NK-92 treated with Interleukin-12 subunit alpha and Interleukin-12 subunit beta, amount 100 ng/mL, for 24 hours (cell line): Measurements from ENCODE around the gene ABI1.

ENCODE experiments used
- DNase-seq: peaks from one replicate; lab custom pipeline; 2025; lab: John Stamatoyannopoulos, UW

The ABI1 gene

DNA sequence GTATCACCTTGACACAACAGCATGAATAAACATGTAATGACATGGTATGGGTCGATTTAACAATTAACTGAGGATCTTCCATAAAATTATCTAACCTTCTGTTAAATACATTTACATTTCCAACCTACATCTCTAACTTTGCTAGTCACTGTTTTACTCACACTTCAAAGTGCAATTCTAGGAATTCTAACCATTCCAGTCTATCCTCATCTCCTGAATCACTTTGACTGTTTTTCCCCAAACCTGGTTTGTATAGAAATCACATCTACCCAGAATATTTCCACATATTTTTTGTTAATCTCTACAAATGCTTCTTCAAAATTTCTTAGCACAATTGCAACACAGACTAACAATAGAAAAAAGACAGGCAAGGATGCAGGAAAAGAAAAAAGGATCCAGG is 6.2 kb downstream of the ABI1 start:
- no peak for DNase-seq

DNA sequence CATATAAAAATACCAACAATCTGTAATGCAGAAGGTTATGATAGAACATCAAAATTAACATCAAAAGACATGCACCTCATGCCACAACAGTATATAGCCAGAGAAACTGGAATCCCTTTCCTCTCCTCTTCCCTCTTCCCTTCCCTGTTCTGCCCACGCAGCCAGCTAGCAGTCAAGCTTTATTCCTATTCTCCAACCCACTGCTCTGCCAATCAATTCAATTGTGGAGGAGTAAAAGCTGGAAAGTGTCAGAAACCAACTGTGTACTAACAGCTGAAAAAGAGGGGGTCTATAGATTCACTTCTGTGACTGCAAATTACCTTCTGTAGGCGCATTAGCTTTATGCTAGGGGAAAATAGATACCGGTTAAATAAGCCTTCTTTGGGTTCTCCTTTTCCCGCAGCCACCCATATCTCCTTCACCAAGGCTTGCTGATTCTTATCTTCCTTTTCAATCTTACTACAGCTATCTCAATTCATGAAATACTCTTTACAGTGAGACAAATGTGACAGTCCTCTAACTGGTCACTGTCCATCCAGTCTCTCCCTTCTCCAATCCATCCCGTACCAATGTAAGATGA is 16.3 kb downstream of the ABI1 start:
- DNase-seq = no peak

DNA sequence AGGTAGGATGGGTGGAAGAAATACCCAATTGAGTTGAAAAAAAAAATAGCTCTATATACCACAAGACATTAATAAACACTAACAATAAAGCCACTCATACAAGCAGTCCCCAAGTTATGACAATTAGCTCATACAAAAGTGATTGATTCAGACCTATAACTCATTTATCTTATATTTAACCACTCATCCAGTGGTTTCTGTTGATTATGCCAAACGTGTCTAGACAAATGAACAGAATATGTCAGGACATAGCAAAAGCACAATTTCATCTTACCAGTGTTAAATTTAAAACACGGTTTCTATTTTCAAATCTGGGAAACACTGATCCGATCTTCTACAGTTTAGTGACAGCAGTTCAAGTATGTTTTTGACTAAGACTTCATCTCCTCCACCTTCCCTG is 17.0 kb downstream of the ABI1 start:
- DNase-seq = no peak

DNA sequence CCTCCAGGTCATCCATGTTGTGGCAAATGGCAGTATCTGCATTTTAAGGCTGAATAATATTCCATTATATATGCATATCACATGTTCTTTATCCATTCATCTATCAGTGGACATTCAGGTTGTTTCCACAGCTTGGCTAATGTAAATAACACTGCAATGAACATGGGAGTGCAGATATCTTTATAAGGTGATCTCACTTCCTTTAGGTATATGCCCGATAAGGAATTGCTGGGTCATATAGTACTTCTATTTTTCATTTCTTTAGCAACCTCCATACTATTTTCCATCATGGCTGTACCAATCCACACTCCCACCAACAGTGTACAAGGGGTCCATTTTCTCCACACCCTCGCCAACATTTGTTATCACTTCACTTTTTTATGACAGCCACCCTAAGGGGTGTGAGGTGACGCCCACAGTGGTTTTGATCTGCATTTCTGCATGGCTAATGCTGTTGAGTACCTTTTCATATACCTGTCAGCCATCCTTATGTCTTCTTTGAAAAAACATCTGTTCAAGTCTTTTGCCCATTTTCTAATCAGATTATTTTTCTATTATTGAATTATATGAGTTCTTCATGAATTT is 18.9 kb downstream of the ABI1 start:
- DNase-seq = no peak

DNA sequence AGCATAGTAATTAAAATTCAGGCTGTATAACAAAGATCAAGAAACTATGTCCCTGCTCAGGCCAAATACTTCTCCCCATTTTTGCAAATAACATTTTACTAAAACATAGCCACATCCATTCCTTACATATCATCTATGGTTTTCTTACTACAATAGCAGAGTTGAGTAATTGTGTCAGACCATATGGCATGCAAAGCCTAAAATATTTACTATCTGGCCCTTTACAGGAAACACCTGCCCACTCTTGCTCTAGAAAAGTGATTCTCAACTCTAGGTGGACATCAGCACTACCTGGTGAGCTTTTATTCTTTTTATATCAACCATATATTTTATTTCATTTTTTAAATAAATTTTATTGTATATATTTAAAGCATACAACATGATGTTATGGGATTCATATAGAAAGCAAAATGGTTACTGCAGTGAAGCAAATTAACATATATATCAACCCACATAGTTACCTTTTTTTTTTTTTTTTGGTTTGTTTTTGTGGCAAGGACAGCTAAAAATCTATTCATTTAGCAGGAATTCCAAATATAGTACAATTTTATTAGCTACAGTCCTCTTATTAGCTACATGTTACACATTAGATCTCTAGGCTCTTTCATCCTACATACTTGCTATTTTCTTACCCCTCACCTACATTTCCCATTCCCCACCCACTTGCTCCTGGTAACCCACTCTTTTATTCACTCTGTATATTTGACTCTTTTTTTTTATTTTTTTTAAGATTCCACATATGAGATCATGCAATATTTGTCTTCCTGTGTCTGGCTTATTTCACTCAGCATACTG is 19.6 kb downstream of the ABI1 start:
- DNase-seq = no peak

DNA sequence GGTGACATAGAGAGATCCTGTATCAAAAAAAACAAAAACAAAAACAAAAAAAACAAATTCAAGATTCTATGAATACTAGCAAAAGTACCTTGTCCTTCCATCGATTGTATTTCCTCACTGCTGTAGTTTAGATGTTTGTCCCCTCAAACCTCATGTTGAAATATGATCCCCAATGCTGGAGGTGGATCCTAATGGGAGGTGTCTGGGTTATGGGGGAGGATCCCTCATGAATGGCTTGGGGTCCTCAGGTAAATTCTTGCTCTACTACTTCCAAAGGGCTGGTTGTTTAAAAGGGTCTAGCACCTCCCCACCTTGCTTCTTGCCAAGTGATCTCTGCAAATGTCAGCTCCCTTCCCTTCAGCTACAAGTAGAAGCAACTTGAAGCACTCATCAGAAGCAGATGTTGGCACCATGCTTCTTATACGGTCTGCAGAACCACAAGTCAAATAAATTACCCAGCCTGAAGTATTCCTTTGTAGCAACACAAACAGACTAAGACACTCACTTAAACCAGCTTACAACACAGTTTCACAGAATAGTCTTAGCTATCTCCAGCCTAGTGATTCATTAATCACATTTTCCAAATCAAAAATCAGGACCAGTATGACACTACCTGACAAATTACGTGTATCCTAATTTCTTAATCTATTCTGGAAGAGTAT is 20.7 kb downstream of the ABI1 start:
- DNase-seq = no peak

DNA sequence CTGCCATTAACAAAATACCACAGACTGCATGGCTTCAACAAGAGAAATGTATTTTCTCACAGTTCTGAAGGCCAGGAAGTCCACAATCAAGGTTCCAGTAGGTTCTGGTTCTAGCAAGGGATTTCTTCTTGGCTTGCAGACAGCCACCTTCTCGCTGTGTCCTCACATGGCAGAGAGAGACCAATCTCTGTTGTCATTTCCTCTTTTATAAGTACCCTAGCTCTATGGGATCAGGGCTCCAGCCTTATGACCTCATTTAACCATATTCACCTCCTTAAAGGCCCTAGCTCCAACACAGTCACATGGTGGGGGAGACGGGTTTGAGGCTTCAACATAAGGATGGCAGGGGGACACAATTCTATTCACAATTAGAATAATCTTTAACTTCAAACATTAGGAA is 23.6 kb downstream of the ABI1 start:
- DNase-seq = no peak

DNA sequence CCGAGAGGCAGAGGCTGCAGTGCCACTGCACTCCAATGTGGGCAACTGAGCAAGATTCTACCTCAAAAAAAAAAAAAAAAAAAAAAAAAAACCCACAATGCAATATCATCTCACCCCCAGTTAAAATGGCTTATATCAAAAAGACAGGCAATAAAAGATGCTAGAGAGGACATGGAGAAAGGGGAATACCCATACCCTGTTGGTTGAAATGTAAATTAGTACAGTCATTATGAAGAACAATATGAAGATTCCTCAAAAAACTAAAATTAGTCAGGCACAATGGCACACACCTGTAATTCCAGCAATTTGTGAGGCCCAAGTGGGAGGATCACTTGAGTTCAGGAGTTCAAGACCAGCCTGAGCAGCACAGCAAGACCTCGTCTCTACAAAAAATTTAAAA is 25.7 kb downstream of the ABI1 start:
- DNase-seq = no peak

DNA sequence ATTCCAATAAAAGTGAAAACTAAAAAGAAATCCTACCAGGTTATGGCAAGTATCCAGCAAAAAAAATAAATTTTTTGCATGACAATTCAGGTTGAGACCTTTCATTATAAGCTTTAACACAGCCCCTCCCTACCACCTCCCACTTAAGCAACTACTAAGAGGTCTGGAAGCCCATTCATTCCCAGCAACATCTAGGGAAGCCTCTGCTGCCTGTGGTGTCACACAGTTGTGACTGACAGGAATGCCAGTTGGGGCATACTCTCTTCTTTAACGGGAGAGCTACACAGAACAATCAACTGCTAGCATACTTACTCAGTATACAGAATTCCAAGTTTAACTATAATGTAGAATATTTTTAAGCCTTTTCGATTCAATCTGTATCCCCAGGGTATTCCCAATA is 27.8 kb downstream of the ABI1 start:
- no peak for DNase-seq

DNA sequence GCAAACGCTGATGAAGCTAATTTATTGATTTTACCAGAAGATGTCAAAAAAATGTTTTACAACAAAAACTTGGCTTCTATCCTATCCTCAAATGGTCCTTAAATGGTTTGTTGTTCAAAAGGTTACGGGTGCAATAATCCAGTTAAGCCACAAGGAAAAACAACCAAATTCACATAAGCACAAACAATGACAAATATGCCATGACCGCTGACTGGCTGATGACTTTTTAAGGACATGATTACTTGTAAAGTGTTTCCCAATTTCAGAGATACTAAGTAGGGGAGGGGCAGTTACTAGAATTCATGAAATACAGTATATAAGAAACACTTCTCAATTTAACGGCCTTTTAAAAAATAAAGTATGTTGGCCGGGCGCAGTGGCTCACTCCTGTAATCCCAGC is 28.8 kb downstream of the ABI1 start:
- no peak for DNase-seq

DNA sequence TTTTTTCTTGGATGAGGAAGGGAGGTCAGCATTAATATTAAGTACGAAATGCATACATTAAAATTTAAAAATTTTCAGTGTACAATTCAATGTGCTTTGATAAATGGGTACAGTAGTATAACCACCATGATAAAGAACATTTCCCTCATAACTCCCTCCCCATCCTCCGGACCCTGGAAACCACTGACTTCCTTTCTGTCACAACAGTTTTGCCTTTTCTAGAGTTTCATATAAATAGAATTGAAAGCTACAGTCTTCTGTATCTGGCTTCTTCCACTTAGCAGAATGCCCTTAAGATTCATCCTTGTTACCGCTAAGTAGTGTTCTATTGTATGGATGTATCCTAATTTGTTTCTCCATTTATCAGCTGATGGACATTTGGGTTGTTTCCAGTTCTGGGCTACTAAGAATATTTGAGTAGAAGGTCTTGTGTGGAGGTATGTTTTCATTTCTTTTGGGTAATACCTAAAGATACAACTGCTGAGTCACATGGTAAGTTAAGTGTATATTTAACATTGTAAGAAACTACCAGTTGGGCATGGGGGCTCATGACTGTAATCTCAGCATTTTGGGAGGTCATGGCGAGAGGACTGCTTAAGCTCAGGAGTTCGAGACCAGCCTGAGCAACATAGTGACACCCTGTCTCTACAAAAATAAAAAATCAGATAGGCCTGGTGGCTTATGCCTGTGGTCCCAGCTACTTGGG is 30.8 kb downstream of the ABI1 start:
- DNase-seq = no peak

DNA sequence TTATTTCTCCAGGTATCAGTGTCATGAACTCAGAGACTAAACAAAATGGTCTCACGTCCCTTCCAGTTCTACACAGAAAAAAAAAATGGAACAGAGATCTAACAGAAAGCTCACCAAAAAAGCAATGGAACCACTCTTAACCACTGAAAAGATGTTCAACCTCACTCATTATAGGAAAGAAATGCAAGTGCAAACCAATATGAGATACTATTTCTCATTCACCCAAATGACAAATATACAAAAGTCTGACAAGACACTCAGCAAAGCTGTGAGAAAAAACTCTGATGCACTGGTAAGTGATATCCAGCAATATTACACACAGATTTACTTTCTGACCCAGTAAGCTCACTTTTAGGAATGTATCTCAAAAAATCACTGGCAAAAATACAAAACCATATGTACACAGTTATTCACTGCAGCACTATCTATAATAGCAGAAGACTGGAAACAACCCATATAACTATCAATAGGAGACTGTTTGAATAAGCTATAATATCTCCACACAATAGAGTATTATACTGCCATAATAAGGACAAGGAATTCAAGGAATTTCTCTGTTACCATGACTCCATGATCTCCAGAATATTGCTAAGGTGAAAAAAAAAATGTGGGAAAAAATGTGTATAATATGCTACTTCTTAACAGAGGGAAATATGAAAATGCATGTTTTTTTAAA is 36.6 kb downstream of the ABI1 start:
- no peak for DNase-seq

DNA sequence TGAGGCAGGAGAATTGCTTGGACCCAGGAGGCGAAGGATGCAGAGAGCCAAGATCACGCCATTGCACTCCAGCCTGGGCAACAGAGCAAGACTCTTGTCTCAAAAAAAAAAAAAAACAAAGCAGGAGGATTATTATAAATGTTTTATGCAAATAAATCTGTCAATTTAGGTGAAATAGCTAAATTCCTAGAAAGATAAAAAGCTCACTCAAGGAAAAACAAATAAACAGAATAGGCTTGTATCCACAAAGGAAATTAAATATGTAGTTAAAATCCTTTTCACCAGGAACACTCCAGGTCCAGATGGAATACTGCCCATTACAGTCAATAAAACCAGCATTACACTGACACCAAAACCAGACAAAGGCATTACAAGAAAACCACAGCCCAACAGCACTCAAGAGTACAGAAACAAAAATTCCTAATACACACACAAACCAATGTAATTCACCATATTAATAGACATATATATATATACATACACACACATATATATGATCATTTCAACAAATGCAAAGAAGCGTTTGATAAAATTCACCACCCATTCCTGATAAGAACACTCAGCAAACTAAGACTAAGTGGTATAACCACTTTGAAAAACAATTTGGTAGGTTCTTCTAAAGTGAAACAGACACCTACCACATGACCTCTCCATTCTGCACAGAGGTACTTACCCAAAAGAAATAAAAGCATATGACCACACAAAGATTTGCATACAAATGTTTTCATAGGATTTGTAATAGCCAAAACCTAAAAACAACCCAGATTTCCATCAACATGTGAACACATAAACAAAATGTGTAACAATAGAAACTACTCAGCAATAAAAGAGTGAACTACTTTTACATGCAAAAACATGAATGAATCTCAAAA is 38.8 kb downstream of the ABI1 start:
- DNase-seq = no peak

DNA sequence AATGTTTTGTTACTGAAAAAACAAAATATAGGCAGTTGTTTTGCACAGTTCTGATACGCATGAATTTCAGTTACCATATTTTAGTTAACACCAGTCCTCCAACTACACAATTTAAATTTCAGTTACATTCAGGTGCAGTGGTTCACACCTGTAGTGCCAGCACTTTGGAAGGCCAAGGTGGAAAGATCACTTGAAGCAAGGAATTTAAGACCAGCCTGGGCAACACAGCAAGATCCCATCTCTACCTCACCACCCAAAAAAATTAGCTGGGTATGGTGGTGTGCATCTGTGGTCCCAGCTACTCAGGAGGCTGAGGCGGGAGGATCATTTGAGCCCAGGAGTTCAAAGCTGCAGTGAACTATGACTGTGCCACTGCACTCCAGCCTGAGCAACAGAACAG is 45.3 kb downstream of the ABI1 start:
- no peak for DNase-seq

DNA sequence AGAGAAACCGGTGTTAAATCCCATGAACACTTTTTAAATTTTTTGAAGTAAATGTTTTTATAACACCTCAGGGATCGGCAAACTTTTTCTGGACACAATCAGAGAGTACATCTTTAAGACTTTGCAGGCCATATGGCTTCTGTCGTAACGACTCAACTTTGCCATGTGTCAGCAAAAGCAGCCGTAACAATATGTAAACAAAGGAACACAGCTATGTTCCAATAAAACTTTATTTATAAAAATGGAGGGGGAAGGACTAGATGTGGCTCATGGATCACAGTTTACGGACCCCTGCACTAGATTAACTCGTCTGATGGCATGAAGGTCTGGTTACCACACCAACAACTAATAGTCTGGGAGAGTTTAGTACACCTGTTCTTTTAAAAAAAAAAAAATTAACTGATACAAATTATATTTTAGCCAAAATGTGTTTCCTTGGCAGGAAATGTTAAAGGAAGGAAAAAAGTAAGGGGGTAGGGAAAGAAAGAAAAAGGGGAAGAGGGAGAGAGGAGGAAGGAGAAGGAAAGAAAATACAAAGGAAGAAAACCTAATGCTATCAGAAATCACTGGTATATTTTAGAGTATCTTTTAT is 50.2 kb downstream of the ABI1 start:
- DNase-seq = no peak

DNA sequence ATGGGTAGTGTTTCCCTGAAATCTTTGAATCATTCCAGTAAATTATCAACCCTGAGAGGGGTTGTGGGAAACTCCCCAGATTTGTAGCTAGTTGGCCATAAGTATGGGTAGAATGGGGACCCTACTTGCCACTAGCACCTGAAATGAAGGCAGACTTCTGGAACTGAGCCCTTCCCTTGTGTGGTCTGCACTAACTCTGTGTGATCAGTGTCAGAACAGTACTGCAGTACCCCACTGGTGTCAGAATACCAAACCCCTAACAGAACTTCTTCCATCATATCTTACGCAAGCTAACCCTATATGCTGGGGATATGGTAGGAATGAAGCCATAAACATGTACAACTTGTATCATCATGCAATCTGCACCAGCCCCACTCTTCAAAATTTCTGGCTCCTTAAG is 50.8 kb downstream of the ABI1 start:
- DNase-seq = no peak

DNA sequence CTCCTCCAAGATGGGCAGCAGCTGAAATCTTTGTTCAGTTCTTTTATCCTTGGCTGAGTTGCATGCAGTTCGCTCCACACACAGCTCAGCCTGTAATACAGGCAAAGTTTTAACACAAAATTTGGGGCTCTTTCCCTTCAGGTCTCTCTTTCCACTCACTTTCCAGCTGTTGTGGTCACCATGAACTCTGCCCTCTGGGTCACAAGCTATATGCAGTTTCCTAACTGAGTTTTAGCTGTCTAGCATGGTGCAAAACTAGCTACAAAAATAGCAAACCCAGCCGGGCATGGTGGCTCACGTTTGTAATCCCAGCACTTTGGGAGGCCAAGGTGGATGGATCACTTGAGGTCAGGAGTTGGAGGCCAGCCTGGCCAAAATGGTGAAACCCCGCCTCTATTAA is 53.2 kb downstream of the ABI1 start:
- DNase-seq = no peak

DNA sequence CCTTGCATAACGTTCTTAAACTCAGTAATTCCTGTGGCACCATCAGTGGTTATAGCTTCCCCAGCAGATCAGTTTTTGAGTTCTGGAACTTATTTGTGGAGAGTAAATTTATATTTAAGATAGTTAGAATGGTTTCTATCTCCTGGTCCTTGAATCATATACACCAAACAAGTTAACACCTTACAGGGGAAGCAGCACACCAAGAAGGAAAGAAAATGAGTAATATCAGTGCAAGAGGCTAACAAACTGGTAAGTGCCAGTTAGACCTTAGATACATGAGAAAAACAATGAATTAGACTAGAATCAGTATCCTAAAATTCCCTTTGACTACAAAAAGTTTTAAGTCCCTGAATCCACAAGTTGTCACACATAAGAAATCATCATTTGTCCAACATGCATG is 54.2 kb downstream of the ABI1 start:
- no peak for DNase-seq

DNA sequence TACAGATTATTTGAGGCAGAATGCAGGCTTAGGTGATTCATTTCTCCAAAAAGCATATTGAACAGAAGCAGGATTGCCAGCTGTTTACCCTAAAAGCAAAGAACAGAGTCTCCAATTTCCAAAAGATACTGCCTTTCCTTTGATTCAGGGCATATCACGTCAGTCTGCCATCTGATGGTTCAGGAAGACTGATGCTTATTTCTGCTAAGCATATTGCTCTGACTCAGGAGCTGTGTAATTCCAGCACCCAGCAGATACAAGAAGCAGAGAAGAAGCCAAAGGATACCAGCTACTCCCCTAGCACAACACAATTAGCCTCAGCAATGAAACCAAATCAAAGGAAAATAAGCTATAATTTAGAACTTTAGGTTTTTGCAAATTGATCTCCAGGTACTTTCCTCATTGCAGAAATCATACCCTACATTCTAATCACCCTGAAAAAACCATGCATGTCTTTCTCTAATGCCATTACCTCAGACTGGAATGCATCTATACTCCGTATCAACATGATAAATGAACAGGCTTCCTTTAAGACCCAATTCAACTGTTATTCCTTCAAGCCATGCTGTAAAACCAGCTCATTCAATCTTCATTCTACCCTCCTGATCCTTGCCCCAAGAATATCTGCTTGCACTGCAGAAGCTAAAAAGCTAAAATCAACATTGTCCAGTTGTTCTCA is 55.1 kb downstream of the ABI1 start:
- DNase-seq = no peak
